Measurements from ENCODE around the gene ALDH5A1.

ALDH5A1 gene

DNA sequence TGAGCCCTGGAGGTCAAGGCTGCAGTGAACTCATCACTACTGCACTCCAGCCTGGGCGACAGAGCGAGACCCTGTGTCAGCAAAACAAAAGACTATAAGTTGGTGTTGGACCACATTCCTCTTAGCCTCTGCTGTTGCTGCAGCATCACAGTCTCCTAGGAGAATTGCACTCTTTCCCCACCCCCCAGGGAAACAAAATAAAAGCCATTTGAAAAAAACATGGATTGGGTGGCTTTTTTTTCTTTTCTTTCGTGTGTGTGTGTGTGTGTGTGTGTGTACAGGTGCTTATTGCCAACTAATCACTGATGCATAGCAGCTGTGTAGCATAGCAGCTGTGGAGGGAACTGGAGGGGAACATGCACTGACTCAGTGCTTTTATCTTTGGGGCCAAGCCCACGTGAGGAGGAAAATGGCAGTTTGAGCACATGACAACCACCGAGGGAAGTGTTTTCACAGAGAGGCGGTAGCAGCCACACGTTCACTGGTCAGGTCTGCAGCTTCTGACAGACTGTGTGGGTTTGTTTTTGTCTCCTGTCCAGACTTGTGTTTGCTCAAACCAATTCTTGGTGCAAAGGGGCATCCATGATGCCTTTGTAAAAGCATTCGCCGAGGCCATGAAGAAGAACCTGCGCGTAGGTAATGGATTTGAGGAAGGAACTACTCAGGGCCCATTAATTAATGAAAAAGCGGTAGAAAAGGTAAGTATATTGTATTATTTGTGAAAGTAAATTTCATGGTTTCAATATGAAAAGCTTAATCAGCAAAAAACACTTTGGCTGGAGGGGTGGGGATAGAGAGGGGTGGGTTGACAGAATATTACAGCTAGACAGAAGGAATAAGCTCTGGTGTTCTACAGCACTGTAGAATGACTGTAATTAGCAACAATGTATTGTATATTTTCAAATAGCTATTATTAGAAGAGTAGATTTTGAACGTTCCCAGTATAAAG lies 27.7 kb downstream of the ALDH5A1 start:
- no peak for ATAC-seq
- TF ChIP-seq GLIS3 (CRISPR knock-in tag; IDR thresholded peaks at IDR 0.05) (no peak), TSHZ2 (CRISPR knock-in tag; IDR thresholded peaks at IDR 0.05) (no peak), PATZ1 (CRISPR knock-in tag; IDR thresholded peaks at IDR 0.05; ENCODE audit: borderline replicate concordance) (no peak), ZNF565 (CRISPR knock-in tag; conservative IDR thresholded peaks at IDR 0.05; ENCODE audit: low read depth) (no peak), ESRRG (CRISPR knock-in tag; IDR thresholded peaks at IDR 0.05) (no peak), CSRNP3 (CRISPR knock-in tag; IDR thresholded peaks at IDR 0.05) (no peak), PPARA (CRISPR knock-in tag; IDR thresholded peaks at IDR 0.05; ENCODE audit: borderline replicate concordance) (no peak), CREB5 (CRISPR knock-in tag; IDR thresholded peaks at IDR 0.05; ENCODE audit: low read depth) (no peak), ZFP3 (CRISPR knock-in tag; IDR thresholded peaks at IDR 0.05) (no peak), ZC3H10 (CRISPR knock-in tag; IDR thresholded peaks at IDR 0.05) (no peak), RARB (CRISPR knock-in tag; IDR thresholded peaks at IDR 0.05) (no peak), ISL1 (CRISPR knock-in tag; IDR thresholded peaks at IDR 0.05) (no peak), ZNF8 (CRISPR knock-in tag; IDR thresholded peaks at IDR 0.05) (no peak), CSDC2 (CRISPR knock-in tag; IDR thresholded peaks at IDR 0.05) (no peak), ZNF70 (CRISPR knock-in tag; IDR thresholded peaks at IDR 0.05) (no peak), ZFP30 (CRISPR knock-in tag; IDR thresholded peaks at IDR 0.05) (no peak), BACH2 (CRISPR knock-in tag; IDR thresholded peaks at IDR 0.05; ENCODE audit: borderline replicate concordance) (no peak)
- TF ChIP-seq, protein P1, sequence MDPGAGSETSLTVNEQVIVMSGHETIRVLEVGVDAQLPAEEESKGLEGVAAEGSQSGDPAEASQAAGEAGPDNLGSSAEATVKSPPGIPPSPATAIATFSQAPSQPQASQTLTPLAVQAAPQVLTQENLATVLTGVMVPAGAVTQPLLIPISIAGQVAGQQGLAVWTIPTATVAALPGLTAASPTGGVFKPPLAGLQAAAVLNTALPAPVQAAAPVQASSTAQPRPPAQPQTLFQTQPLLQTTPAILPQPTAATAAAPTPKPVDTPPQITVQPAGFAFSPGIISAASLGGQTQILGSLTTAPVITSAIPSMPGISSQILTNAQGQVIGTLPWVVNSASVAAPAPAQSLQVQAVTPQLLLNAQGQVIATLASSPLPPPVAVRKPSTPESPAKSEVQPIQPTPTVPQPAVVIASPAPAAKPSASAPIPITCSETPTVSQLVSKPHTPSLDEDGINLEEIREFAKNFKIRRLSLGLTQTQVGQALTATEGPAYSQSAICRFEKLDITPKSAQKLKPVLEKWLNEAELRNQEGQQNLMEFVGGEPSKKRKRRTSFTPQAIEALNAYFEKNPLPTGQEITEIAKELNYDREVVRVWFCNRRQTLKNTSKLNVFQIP (CRISPR knock-in tag; IDR thresholded peaks at IDR 0.05; ENCODE audit: borderline replicate concordance, low read depth) = no peak

GRCh38 chr6:24524329-24524728 lies 29.6 kb downstream of the ALDH5A1 start:
- no peak for TF ChIP-seq CSRNP3 (CRISPR knock-in tag; IDR thresholded peaks at IDR 0.05)
- TF ChIP-seq PATZ1 (CRISPR knock-in tag; IDR thresholded peaks at IDR 0.05; ENCODE audit: borderline replicate concordance) = no peak
- TF ChIP-seq CSDC2 (CRISPR knock-in tag; IDR thresholded peaks at IDR 0.05) = no peak
- TF ChIP-seq TSHZ2 (CRISPR knock-in tag; IDR thresholded peaks at IDR 0.05) = no peak
- TF ChIP-seq ZNF565 (CRISPR knock-in tag; conservative IDR thresholded peaks at IDR 0.05; ENCODE audit: low read depth) = no peak
- TF ChIP-seq ZNF70 (CRISPR knock-in tag; IDR thresholded peaks at IDR 0.05) = no peak
- no peak for TF ChIP-seq ZFP3 (CRISPR knock-in tag; IDR thresholded peaks at IDR 0.05)
- no peak for TF ChIP-seq SNAI2 (CRISPR knock-in tag; IDR thresholded peaks at IDR 0.05)
- no peak for TF ChIP-seq BACH2 (CRISPR knock-in tag; IDR thresholded peaks at IDR 0.05; ENCODE audit: borderline replicate concordance)
- TF ChIP-seq RARB (CRISPR knock-in tag; IDR thresholded peaks at IDR 0.05) = no peak
- no peak for ATAC-seq

Data from SK-N-SH treated with all-trans-retinoic acid at 6 μM for 48 hours (cell line).